HepG2 (cell line): ENCODE measurements around the gene TAS2R40. TPM values are rescaled to one million over a fixed set of nuclear protein-coding genes. Genes with fewer than 3 reads are reported as not detected.

ENCODE experiments used
- ATAC-seq: fragments of 200-7000 bp; cut with Tn5 transposase; 3 replicates; pipeline ENCODE4 v1.9.1; 2020; ENCODE audit warnings: mild to moderate bottlenecking, moderate library complexity
- BruUV-seq: library from RNA; stranded (reverse); fragments of 400-500 nt; replicated peaks from 2 replicates; lab custom pipeline; 2021; lab: Mats Ljungman, UMichigan
- CTCF ChIA-PET: fragments of 300-600 bp; formaldehyde crosslinking; extraction: SDS; loops from one replicate; lab custom pipeline; 2021; ENCODE audit warnings: low total read pairs, inconsistent platforms, low intra/inter-chr PET ratio; lab: Yijun Ruan, JAX
- POLR2A ChIA-PET: fragments of 350-600 bp; sonication (Branson Sonifier 250); formaldehyde crosslinking; loops from one replicate; lab custom pipeline; 2020; ENCODE audit warnings: antibody characterized with exemption, inconsistent platforms; lab: Yijun Ruan, JAX
- DNase-seq: peaks from one replicate; pipeline ENCODE4 v3.0.0-alpha.2; 2015; ENCODE audit warnings: low spot score
- FAIRE-seq: peaks from 3 replicates; lab custom pipeline; 2011; peaks lifted over from hg19 to GRCh38; lab: Jason Lieb, UNC
- H2AFZ ChIP-seq: one replicate; pipeline ENCODE4 v1.6.1; 2011; ENCODE audit warnings: low read length, inconsistent platforms
- H3K27ac ChIP-seq: fragments of 300-600 bp; 3 replicates; pipeline ENCODE4 v1.8.0; 2011; ENCODE audit warnings: mixed run types, mild to moderate bottlenecking, mixed read lengths, low read length, inconsistent platforms; ENCODE audit not compliant: insufficient read depth; ENCODE audit errors: extremely low read length
- H3K27me3 ChIP-seq, 2 experiments: fragments of 200-600 bp in 1 of 2; 2 replicates in 1 of 2; 3 replicates in 1 of 2; pipeline versions ENCODE4 v1.6.0 to v1.8.0; 2011; ENCODE audit warnings: low read length in 2 of 2, mild to moderate bottlenecking in 2 of 2, moderate library complexity in 2 of 2, inconsistent platforms in 1 of 2; ENCODE audit not compliant: insufficient read depth in 2 of 2, control insufficient read depth in 1 of 2
- H3K36me3 ChIP-seq, 2 experiments: fragments of 200-600 bp in 1 of 2; replicated peaks in 1 of 2; 2 replicates in 1 of 2; 3 replicates in 1 of 2; pipeline versions ENCODE4 v1.5.1 to v1.8.0; 2011; ENCODE audit warnings: low read length in 2 of 2, inconsistent platforms in 1 of 2; ENCODE audit not compliant: insufficient read depth in 2 of 2, control insufficient read depth in 1 of 2
- H3K4me1 ChIP-seq: 2 replicates; pipeline ENCODE4 v1.5.1; 2012; ENCODE audit warnings: low read length, inconsistent platforms; ENCODE audit not compliant: insufficient read depth
- H3K4me2 ChIP-seq: 2 replicates; pipeline ENCODE4 v1.6.0; 2011; ENCODE audit warnings: low read depth, low read length, inconsistent platforms
- H3K4me3 ChIP-seq, 3 experiments: fragments of 200-600 bp in 1 of 3; sonication (generic), shearing (Covaris generic) in 1 of 3; replicated peaks in 1 of 3; 2 replicates each; pipeline ENCODE4 v1.5.1; 2011 to 2016; ENCODE audit warnings: low read length in 3 of 3, inconsistent platforms in 2 of 3, low read depth in 2 of 3, mild to moderate bottlenecking in 2 of 3, control low read depth in 1 of 3, mixed read lengths in 1 of 3; ENCODE audit not compliant: insufficient read depth in 1 of 3
- H3K79me2 ChIP-seq: one replicate; pipeline ENCODE4 v1.6.1; 2011; ENCODE audit warnings: low read length, inconsistent platforms; ENCODE audit not compliant: insufficient read depth
- H3K9ac ChIP-seq: 2 replicates; pipeline ENCODE4 v1.6.0; 2011; ENCODE audit warnings: mild to moderate bottlenecking, low read depth, low read length, inconsistent platforms; ENCODE audit not compliant: insufficient read depth
- H3K9me3 ChIP-seq: 2 replicates; pipeline ENCODE4 v1.5.1; 2012; ENCODE audit warnings: mild to moderate bottlenecking, low read length
- H4K20me1 ChIP-seq: 2 replicates; pipeline ENCODE4 v1.6.0; 2011; ENCODE audit warnings: inconsistent platforms, mild to moderate bottlenecking, low read length, moderate library complexity; ENCODE audit not compliant: insufficient read depth
- HHEX ChIP-seq: IDR thresholded peaks from 2 replicates; pipeline ENCODE4 v1.6.1; 2016; ENCODE audit warnings: control low read depth
- MIXL1 ChIP-seq: IDR thresholded peaks from 2 replicates; pipeline ENCODE4 v1.6.1; 2016
- NKX3-1 ChIP-seq: sonication (generic); formaldehyde crosslinking; IDR thresholded peaks from 2 replicates; pipeline ENCODE4 v1.5.0; 2020; ENCODE audit warnings: missing genetic modification reagents
- PRPF4 ChIP-seq: fragments of 200-400 bp; formaldehyde crosslinking; IDR thresholded peaks from 2 replicates; pipeline ENCODE4 v1.6.1; 2016; ENCODE audit warnings: low read length, low read depth; ENCODE audit not compliant: poor library complexity, severe bottlenecking
- REL ChIP-seq: sonication (generic); formaldehyde crosslinking; conservative IDR thresholded peaks from 2 replicates; pipeline ENCODE4 v1.8.0; 2022; ENCODE audit warnings: mild to moderate bottlenecking, missing genetic modification reagents, moderate library complexity
- SMAD3 ChIP-seq: sonication (generic); formaldehyde crosslinking; IDR thresholded peaks from 2 replicates; pipeline ENCODE4 v1.4.0; 2020; ENCODE audit warnings: missing genetic modification reagents
- ZNF570 ChIP-seq: sonication (generic); formaldehyde crosslinking; IDR thresholded peaks from 2 replicates; pipeline ENCODE4 v1.4.0; 2020; ENCODE audit warnings: mild to moderate bottlenecking, missing genetic modification reagents, borderline replicate concordance
- WGBS: methylation state at CpG from one replicate; pipeline ENCODE4 v1.1.6; 2017; ENCODE audit warnings: low lambda C conversion rate; 5-methylcytosine and 5-hydroxymethylcytosine counted together
- in situ Hi-C: cut with HindIII; loops from 2 replicates; pipeline ENCODE4 v1.10.0; 2017; ENCODE audit warnings: low pct_unique_long_range_greater_than_20kb; ENCODE audit not compliant: extremely low pct_ligation_motif_present
- intact Hi-C: fragments of 100-400 bp; cut with micrococcal nuclease; formaldehyde crosslinking; loops from one replicate; pipeline ENCODE4 v1.10.0; 2022; ENCODE audit not compliant: unreplicated experiment
- polyA plus RNA-seq, 8 experiments: library from polyadenylated mRNA; depleted of rRNA in 3 of 8; stranded (reverse) in 7 of 8; unstranded in 1 of 8; fragments of >200 nt; fragmentation: Illumina TruSeq in 4 of 8; extraction: Trizol in 4 of 8; gene quantifications; 2 replicates each; pipeline versions ENCODE4 v1.2.1 to v1.2.3, GENCODE V29; 2011 to 2016; ENCODE audit warnings: low read depth in 4 of 8, missing spikeins in 1 of 8, mixed read lengths in 1 of 8; ENCODE audit not compliant: insufficient read depth in 1 of 8
- total RNA-seq, 5 experiments: library from RNA; depleted of rRNA; stranded (reverse); fragments of >200 nt; fragmentation: Illumina TruSeq; extraction: Trizol; gene quantifications; 2 replicates each; pipeline ENCODE4 v1.2.3, GENCODE V29; 2016; ENCODE audit warnings: low read depth in 1 of 5
- TF ChIP-seq, protein P1 (sequence below): sonication (generic); formaldehyde crosslinking; IDR thresholded peaks from 2 replicates; pipeline ENCODE4 v1.5.0; 2020; ENCODE audit warnings: missing genetic modification reagents, mild to moderate bottlenecking, borderline replicate concordance
- TF ChIP-seq, protein P2 (sequence below): sonication (generic); formaldehyde crosslinking; conservative IDR thresholded peaks from 2 replicates; pipeline ENCODE4 v1.4.0; 2020; ENCODE audit warnings: missing genetic modification reagents

The TAS2R40 gene
- total and polyA plus RNA-seq, 2 of the 13 experiments (the other 11 are each of a cell fraction or from before 2014, with no cell fraction given) = not detected

DNA sequence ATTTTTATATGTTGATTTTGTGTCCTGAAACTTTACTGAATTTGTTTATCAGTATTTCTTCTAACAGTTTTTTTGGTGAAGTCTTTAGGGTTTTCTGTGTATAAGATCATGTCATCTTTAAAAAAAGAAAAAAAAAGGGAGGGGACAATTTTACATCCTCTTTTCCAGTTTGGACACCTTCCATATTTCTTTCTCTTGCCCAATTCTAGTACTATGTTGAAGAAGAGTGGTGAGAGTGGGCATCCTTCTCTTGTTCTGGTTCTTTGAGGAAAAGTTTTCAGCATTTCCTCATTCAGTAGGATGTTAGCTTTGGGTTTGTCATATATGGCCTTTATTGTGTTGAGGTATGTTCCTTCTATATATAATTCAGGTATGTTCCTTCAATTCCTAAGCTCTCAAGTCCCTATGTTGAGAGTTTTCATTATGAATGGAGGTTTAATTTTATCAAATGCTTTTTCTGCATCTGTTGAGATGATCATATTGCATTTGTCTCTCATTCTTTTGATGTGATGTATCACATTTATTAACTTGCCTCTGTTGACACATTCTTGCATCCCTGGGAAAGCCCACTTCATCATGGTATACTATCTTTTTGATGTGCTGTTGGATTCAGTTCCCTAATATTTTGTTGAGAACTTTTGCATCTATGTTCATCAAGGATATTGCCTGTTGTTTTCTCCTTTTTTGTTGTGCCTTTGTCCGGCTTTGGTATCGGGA, 12.1 kb downstream of the TAS2R40 start:
- no peak for ATAC-seq
- no peaks in the 10 kb centered on the region for H3K79me2 ChIP-seq
- H2AFZ ChIP-seq = no peak overlapping the region
- WGBS = 91% methylated on average over 2 of the region's 2 CpGs
- H3K27ac ChIP-seq = no peak overlapping the region
- TF ChIP-seq ZNF570 (CRISPR knock-in tag) (no peak), HHEX (CRISPR knock-in tag) (no peak), REL (CRISPR knock-in tag) (no peak), PRPF4 (no peak), NKX3-1 (CRISPR knock-in tag) (no peak), SMAD3 (CRISPR knock-in tag) (no peak), MIXL1 (CRISPR knock-in tag) (no peak)
- TF ChIP-seq, protein P1, sequence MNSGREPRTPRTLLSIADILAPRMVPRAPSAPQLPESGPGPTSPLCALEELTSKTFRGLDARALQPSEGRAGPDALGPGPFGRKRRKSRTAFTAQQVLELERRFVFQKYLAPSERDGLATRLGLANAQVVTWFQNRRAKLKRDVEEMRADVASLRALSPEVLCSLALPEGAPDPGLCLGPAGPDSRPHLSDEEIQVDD (CRISPR knock-in tag) = no peak
- TF ChIP-seq, protein P2, sequence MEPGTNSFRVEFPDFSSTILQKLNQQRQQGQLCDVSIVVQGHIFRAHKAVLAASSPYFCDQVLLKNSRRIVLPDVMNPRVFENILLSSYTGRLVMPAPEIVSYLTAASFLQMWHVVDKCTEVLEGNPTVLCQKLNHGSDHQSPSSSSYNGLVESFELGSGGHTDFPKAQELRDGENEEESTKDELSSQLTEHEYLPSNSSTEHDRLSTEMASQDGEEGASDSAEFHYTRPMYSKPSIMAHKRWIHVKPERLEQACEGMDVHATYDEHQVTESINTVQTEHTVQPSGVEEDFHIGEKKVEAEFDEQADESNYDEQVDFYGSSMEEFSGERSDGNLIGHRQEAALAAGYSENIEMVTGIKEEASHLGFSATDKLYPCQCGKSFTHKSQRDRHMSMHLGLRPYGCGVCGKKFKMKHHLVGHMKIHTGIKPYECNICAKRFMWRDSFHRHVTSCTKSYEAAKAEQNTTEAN (CRISPR knock-in tag) = no peak
- H3K4me3 ChIP-seq = no peak overlapping the region
- BruUV-seq = no TSS peak
- H3K9me3 ChIP-seq = peaks cover 6% of the 10 kb centered on the region; the same call in 1 of the 2 replicates
- intact Hi-C loops = no loop called here
- POLR2A ChIA-PET = no interaction called here
- FAIRE-seq = no peak
- no peaks in the 10 kb centered on the region for H4K20me1 ChIP-seq
- no peaks in the 10 kb centered on the region for H3K4me1 ChIP-seq
- CTCF ChIA-PET = no interaction called here
- 0 out of 5 replicates have a peak, but pooled peaks cover 0 to 1% of the 10 kb centered on the region in 2 experiments for H3K27me3 ChIP-seq
- H3K4me2 ChIP-seq = no peak overlapping the region
- no peak overlapping the region for H3K9ac ChIP-seq
- no peaks in the 10 kb centered on the region for H3K36me3 ChIP-seq
- no peak for DNase-seq
- in situ Hi-C loops = no loop called here
